ENCODE data around the gene ZNF438.
"Not testable (repeated sequence)": the region's sequence is repeated elsewhere in the genome, so short reads cannot be mapped to it uniquely, and the experiment has no call there.

ZNF438 gene

DNA sequence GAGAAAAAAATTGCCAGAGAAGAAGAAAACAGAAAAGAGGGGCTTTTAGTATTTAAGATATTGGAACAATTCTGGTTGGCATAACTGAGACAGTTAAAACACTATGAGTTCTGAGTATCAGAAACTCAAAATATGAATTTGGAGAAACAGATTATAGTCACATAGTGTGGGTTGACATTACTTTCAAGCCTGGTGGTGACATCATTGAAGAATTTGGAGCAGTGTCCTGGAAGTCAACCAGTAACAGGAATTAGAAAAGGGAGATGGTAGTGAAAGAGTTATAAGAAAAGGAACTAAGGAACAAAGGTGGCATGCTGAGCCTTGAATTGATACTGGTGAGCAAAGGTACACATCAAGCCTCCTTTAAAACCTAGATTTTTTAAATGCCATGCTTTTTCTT lies 88.2 kb downstream of the ZNF438 start:
- no peak for DNase-seq (ENCODE audit: low spot score)

DNA sequence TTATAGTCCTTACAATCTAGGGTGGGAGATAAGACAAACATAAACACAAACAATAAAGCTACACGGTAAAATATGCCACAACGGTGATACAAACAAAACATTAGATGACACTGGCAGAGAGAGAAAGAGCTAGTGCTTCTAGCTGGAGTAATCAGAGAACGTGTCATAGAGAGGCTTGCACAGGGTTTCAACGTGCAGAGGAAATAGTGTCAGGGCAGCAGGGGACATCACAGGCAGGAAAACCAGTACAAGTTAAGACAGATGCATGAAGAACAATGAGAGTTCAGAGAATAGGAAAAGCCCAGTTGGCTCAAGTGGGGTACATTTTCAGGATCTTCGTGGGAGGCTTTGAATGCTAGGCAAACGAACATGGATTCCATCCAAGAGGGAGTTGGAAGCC lies 91.4 kb downstream of the ZNF438 start:
- DNase-seq (ENCODE audit: low spot score), result no peak

DNA sequence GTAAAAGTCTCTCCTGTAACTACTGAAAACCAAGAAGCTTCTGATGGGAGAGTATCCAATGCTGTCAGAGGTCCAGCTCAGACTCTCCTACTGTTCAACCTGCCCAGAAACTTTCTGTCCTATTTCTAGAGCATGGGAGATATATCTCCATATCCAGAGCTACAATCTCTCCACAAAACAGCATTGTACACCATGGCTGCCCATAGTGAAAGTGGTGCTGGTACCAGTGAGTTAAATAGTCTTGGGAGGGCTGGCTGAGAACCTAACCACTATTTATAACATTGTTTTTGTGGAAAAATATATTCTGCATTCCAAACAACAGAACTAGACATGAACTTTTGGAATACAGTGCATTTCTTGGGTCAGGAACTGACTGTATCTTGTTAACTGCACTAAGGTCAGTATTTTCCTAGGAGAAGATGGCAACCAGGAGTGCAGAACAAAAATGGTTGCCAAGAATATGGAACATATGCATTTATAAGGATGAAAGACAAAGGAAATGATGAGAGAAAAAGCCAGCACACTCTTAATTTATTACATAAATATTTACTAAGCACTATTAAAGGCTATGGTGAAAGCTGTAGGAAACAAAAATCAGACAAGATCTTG lies 91.9 kb downstream of the ZNF438 start:
- DNase-seq (ENCODE audit: low spot score), result no peak

DNA sequence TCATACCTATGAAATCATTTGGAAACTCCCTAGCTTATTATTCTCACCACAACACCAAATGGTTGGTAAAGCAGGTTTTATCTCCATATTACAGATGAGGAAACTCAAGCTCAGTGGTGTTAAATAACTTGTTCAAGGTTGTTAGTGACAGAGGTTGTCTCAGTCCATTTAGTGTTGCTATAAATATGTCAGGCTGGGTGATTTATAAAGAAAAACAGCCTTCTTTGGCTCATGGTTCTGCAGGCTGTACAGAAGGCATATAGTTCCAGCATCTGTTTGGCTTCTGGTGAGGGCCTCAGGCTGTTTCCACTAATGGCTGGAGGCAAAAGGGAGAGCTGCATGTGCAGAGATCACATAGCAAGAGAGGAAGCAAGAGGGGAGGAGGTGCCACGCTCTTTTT lies 96.6 kb downstream of the ZNF438 start:
- no peak for DNase-seq (ENCODE audit: low spot score)

DNA sequence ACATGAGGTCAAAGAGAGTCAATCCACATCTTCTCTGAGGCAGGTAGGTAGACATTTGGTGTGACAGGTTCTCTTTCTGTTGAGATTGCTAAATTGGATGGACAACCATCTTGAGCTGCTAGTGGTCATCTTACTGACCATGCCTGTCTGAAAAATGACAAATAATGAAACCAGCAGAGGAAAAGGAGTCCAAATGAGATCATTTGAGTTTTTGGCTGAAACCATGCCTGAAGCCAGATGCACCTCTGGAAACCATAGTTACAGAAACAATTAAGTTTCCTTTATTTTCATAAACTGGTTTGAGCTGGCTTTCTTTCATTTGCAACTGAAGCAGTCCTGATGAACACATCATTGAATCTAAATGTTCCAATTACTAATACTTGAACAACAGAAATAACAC lies 100.6 kb downstream of the ZNF438 start:
- DNase-seq (ENCODE audit: low spot score), result no peak

DNA sequence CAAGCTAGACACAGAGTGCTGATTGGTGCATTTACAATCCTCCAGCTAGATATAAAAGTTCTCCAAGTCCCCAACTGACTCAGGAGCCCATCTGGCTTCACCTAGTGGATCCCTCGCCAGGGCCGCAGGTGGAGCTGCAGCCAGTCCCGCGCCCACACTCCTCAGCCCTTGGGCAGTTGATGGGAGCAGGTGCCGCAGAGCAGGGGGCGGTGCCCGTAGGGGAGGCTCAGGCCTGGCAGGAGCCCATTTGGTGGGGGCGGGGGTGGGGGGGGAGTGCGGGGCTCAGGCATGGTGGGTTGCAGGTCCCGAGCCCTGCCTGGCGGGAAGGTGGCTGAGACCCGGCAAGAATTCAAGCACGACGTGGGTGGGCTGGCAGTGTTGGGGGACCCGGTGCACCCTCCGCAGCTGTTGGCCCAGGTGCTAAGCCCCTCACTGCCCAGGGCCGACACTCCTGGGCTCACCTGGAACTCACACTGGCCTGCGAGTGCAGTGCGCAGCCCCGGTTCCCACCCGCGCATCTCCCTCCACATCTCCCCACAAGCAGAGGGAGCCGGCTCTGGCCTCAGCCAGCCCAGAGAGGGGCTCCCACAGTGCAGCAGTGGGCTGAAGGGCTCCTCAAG lies 101.7 kb downstream of the ZNF438 start:
- DNase-seq (ENCODE audit: low spot score), result no peak

DNA sequence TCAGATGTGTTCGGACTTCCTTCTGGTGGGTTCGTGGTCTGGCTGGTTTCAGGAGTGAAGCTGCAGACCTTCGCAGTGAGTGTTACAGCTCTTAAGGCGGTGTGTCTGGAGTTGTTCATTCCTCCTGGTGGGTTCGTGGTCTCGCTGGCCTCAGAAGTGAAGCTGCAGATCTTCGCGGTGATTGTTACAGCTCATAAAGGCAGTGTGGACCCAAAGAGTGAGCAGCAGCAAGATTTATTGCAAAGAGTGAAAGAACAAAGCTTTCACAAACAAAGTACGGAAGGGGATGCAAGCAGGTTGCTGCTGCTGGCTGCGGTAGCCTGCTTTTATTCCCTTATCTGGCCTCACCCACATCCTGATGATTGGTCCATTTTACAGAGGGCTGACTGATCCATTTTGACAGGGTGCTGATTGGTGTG lies 102.3 kb downstream of the ZNF438 start:
- DNase-seq (ENCODE audit: low spot score), result not testable (repeated sequence)

DNA sequence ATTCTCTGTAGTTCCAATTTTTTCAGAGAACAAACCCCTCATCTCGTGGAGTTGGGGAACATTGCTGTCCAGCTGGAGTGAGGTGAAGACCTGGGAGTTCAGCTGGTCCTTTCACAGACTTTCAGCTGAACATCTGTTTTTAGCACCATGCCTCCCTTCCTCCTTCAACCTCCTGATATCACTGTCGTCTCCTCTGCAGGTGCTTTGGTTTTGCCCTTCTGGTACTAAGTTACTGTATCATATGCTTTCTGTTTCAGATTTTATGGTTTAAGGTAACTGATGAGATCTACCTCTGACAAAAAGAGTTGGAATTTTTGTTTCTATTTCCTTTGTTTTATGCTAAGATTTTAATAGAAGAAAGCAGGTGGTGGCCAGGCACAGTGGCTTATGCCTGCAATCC lies 102.9 kb downstream of the ZNF438 start:
- no peak for DNase-seq (ENCODE audit: low spot score)

DNA sequence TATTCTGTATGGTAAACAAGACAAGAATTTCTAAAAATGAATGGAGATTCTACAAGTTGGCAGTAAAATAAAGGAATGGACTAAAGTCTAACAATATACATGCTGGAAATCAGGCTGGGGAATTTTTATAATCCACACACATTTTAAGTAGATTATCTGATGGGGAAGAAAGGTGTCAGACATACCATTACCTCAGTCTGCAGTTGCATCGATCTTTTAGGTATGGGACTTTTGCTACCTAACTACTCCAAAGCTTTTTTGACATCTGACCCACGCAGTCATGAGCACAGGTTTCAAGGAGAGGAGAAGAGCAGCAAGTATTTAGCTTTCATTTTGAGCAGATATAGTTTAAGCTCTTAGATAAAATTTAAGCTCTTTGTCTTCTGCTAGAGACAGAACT lies 113.0 kb downstream of the ZNF438 start:
- DNase-seq (ENCODE audit: low spot score), result no peak

DNA sequence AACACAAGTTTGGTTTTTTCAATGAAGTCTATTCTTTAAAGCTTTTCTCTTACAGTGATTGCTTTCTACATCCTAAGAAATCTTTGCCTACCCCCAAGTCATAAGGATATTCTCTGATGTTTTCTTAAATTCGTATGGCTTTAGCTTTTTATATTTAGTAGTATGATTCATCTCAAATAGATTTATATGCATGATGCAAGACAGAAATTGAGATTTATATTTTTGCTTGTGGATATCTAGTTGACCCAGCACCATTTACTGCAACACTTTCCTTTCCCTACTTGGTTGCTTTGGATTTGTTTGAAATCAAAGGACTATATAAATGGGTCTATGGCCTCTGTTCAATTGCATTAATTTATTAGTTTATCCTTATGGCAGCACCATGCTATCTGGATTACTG lies 113.9 kb downstream of the ZNF438 start:
- no peak for DNase-seq (ENCODE audit: low spot score)

DNA sequence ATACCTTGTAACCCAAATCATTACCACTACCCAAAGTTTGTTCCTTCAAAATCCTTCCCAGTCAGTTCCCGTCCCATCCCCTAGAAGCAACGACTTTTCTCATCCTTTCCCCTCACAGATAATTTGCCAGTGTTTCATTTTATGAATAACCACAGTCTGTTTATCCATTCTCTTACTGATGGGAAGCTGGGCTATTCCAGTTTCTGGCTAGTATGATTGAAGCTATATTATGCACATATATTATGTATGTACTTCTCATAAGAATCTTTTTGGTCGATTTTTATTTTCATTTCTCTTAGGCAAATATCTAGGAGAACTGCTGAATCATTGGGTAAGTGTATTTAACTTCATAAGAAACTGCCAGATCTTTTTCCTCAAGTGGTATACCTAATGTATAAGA lies 114.6 kb downstream of the ZNF438 start:
- DNase-seq (ENCODE audit: low spot score), result no peak

DNA sequence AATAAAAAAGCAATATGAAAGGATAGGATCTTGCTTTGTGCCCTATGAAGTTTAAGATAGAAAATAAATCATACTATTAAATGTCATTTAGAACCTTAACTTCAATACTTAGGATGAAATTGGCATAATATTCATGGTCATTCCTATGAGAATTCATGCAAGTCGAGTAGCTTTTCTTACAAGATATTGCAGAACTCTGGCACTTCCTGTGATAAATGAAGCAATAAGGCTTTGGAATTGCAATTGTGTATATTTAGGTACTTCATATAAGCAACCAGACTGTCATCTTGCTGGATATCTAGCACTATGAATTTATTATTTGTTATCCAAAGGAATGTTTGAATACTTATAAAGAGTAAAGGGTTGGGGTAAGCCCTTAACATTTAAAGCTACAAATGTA lies 116.5 kb downstream of the ZNF438 start:
- DNase-seq (ENCODE audit: low spot score), result no peak

DNA sequence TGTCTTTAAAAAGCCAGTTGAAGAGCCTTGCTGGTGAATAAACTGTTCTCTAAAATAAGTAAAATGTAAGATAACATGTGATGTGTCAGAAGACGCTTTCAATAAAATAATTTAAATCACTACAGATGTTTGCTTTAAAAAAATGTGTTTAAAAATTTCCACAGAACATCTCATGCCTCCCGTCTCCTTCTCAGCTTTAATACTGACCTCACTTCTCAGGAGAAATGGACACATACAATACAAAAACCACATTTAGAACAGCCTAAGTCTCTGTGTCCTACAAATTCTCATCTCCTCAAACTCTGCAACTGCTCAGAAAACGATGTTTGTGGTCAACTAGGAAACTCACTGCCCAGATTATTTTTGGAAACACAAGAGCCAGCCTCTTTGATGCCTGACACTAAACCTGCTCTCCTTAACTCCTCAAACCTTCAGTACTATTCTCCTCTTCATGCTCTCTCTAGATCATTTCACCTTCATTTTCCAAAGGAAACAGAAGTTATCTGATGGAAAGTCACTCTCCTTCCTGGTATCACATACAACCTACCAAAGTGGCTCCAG lies 120.3 kb downstream of the ZNF438 start:
- no peak for DNase-seq (ENCODE audit: low spot score)

DNA sequence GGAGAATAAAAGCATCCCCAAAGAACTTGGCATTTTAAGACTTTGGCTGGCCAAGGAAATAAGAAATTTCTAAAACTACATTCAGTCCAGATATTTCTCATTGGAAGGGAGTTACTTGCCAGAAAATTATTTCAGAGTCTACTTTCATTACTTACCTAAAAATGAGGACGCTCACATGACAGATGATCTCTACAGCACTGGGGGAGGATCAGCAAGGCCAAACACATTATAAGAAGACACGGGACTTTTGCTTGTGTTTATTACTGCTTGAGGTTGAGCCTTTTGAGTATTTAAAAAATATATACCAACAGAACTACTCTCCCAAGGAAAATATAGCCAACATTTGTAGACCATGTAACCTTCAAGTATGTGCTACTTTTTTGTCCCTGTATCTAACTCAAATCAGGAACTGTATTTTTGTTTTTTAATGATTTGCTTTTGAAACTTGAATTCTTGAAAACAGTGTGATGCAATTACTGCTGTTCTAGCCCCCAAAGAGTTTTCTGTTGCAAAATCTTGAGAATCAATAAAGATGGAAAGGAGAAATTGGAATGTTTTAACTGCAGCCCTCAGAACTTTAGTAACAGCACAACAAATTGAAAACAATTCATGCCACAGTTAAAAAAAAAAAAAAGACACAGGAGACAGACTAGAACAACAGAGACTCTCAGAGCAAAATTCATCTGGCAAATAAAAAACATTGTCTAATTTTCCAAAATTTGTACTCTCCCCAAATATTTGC lies 128.1 kb downstream of the ZNF438 start:
- no peak for DNase-seq (ENCODE audit: low spot score)

DNA sequence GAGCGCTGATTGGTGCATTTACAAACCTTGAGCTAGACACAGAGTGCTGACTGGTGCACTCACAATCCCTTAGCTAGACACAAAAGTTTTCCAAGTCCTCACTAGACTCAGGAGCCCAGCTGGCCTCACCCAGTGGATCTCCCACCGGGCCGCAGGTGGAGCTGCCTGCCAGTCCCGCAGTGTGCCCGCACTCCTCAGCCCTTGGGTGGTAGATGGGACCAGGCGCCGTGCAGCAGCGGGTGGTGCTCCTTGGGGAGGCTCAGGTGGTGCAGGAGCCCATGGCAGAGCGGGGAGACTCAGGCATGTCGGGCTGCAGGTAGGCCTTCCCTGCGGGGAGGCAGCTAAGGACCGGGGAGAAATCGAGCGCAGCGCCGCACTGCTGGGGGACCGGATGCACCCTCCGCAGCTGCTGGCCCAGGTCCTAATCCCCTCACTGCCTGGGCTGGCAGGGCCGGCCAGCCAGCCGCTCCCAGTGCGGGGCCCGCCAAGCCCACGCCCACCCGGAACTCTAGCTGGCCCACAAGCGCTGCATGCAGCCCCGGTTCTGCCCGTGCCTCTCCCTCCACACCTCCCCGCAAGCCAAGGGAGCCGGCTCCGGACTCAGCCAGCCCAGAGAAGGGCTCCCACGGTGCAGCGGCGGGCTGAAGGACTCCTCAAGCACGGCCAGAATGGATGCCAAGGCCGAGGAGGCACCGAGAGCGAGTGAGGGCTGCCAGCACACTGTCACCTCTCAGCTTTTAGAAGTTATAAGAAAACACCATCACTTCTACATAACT lies 128.9 kb downstream of the ZNF438 start:
- no peak for DNase-seq (ENCODE audit: low spot score)

DNA sequence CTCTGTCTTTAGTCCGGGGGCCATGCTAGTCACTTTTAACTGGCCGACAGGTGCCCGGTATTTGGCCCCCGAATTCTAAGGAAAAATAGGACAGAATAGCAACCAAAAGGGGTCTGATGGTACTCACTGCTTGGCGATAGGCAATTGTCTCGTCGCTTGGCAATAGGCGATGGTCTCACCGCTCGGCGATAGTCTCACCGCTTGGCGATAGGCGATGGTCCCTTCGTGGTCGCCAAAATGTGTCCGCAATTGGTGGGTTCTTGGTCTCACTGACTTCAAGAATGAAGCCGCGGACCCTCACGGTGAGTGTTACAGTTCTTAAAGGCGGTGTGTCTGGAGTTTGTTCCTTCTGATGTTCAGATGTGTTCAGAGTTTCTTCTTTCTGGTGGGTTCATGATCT lies 130.2 kb downstream of the ZNF438 start:
- DNase-seq (ENCODE audit: low spot score), result not testable (repeated sequence)

DNA sequence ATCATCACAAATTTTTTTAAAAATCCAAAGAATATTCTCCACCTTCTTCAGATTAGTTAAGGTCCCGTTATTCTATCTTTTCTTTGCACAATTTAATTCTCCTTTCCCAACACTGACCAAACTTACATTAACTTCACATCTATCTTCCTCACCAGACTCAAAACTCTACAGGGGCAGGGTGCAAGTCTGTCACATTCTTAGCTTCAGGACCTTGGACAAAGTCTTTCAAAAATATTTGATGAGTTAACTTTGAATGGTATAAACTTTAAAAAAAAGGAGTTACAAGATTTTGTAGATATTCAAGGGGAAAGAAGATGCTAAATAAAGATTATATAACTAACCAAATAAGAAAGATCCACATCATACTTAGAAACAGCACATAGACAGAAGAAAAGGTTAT lies 132.7 kb downstream of the ZNF438 start:
- DNase-seq (ENCODE audit: low spot score), result no peak

DNA sequence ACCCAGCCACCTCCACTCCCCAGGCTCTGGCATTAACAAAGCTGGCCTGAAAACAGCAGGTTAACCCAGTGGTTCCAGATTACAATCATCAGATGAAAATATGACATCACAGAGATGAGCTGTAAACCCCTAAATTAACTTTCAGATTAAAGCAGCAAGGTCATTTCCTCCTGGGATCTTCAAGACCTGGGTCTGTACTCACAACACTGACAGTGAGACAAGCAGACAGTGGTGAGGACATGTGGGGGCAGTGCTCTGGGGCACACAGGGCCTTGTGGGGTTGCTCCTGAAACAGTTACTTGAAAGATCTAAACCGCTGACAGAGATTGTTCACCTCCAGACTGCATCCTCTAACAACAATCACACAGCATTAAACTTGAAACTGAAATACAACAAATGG lies 134.1 kb downstream of the ZNF438 start:
- DNase-seq (ENCODE audit: low spot score), result no peak

DNA sequence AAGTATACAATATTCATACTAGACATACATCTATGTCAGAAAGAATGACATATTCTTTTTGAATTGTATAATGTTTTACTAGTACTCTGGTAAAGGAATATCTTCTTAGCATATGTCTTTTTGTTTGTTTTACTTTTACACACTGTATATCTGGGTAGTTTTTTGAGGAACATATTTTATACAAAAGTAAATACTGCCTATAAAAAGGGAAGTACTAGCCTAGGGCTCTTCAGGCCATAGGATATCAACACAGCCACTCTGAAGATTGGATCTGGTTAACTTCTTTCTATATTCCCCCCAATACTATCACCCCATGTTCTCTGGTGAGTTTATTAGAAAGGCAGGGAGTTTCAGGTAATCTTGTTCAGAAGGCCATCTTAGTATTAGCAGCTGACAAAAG lies 134.6 kb downstream of the ZNF438 start:
- DNase-seq (ENCODE audit: low spot score), result no peak

DNA sequence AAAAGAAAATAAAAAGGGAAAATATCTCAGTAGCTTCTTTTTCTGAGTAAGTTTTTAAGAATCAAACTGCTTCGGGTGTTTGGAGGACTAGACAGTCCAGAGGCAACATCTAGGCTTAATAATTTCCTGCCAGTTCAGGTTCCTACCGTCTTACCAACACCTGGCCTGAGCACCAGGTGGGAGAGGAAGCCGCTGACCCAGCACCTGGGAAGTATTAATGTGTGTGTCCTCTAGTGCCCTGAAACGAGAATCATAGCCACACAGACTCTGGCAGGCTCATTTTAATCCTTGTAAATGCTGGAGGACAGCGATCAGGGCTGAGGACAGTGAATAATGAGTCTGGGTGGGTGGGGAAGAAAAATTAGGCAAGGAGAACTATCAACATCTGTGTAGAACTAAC lies 137.4 kb downstream of the ZNF438 start:
- DNase-seq (ENCODE audit: low spot score), result no peak

DNA sequence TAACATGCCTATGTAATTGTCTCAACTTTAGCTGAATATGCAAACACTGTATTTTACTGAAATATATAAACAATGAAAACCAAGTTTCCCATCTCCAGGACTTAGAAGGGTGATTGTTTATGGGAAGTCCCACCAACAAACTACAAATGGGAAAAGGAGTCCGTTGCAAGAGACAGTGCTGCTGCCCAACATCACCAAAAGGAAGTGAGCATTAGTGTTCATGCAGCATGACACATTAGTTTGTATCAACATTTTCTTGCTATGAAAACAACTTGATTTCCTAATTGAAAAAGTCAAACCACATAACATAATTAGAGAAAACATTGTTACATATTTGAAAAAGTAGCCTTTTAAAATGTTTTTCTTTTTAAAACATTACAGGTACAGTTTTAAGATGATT lies 138.5 kb downstream of the ZNF438 start:
- no peak for DNase-seq (ENCODE audit: low spot score)

DNA sequence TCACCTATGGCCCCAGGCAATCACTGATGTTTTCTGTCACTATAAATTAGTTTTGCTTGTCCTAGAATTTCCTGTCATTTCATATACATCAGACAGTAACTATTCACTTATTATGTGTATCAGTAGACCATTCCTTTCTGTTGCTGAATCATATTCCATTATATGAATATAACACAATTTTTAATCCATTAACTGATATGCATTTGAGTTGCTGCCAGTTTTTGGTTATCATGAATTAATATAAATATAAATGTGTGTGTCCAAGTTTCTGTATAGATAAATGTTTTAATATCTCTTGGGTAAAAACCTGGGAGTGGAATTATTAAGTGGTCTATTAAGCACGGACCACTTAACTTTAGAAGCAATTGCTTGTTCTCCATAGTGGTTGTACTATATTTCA lies 143.8 kb downstream of the ZNF438 start:
- no peak for DNase-seq (ENCODE audit: low spot score)

DNA sequence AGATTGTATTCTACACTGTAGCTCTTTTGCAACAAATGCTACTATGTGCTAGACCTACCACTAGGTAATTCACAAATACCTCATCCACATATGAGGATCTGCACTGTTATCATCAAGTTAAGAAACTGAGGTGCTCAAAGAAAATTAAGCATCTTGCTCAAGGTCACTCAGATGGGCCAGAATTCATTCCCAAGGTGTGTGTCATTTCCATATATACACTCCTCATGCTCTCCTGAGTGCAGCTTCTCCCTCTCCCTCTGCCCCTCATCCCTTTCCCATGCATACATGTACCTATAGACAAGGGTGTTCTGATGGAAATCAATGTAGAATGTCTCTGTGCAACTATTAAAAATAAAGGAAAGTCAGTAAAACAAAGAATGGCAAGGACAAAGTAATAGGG lies 146.2 kb downstream of the ZNF438 start:
- no peak for DNase-seq (ENCODE audit: low spot score)
